Stimulated activated CD4-positive, alpha-beta T cell treated with anti-CD3 and anti-CD28 coated beads, Interleukin-15, amount 100 ng/mL, for 1 hour (primary cell): Measurements from ENCODE around the gene BARHL1.

Experiments used
- DNase-seq, 2 donors: peaks; one replicate each; pipeline ENCODE4 v3.0.0-alpha.2; 2020; ENCODE audit warnings: low read depth in 1 of 2, low spot score in 1 of 2

The BARHL1 gene

GRCh38 chr9:132582276-132582785 lies at the start of gene BARHL1:
BARHL1 (plus strand) TSS chr9:132582606; CDS start chr9:132582798, 192 bp downstream.
- DNase-seq: no peak

GRCh38 chr9:132534832-132535231 lies 47.6 kb upstream of the BARHL1 start:
- DNase-seq: no peak

GRCh38 chr9:132536124-132536523 lies 46.3 kb upstream of the BARHL1 start:
- no peak for DNase-seq

GRCh38 chr9:132537352-132537751 lies 45.1 kb upstream of the BARHL1 start:
- no peak for DNase-seq

- DNase-seq: no peak
Measured at GRCh38 chr9:132538071-132538470, 44.3 kb upstream of the BARHL1 start.

GRCh38 chr9:132539096-132539495 lies 43.3 kb upstream of the BARHL1 start:
- DNase-seq: no peak

GRCh38 chr9:132541051-132541450 lies 41.4 kb upstream of the BARHL1 start:
- DNase-seq: no peak

- no peak for DNase-seq
Measured at GRCh38 chr9:132541870-132542830, 40.3 kb upstream of the BARHL1 start.

GRCh38 chr9:132543251-132543650 lies 39.2 kb upstream of the BARHL1 start:
- DNase-seq: no peak

GRCh38 chr9:132543960-132544359 lies 38.4 kb upstream of the BARHL1 start:
- no peak for DNase-seq

GRCh38 chr9:132545578-132545977 lies 36.8 kb upstream of the BARHL1 start:
- no peak for DNase-seq

GRCh38 chr9:132546148-132547051 lies 36.0 kb upstream of the BARHL1 start:
- no peak for DNase-seq

GRCh38 chr9:132547052-132547431 lies 35.4 kb upstream of the BARHL1 start:
- no peak for DNase-seq

- DNase-seq: no peak
Measured at GRCh38 chr9:132547436-132547835, 35.0 kb upstream of the BARHL1 start.

GRCh38 chr9:132547976-132548730 lies 34.3 kb upstream of the BARHL1 start:
- no peak for DNase-seq

- DNase-seq: no peak
Measured at GRCh38 chr9:132548751-132549640, 33.4 kb upstream of the BARHL1 start.

- DNase-seq: no peak
Measured at GRCh38 chr9:132551556-132551955, 30.9 kb upstream of the BARHL1 start.

- no peak for DNase-seq
Measured at GRCh38 chr9:132552041-132552440, 30.4 kb upstream of the BARHL1 start.

- no peak for DNase-seq
Measured at GRCh38 chr9:132554755-132555154, 27.7 kb upstream of the BARHL1 start.

GRCh38 chr9:132555528-132555927 lies 26.9 kb upstream of the BARHL1 start:
- DNase-seq: no peak
